SU-DHL-6 (cell line): ENCODE results near the gene CDH24.

ENCODE experiments used
- CTCF ChIP-seq: fragments of 200-600 bp; sonication (generic); IDR thresholded peaks from one replicate; pipeline ENCODE4 v1.5.1; 2017; ENCODE audit warnings: antibody characterized with exemption, mild to moderate bottlenecking, low read length, moderate library complexity; ENCODE audit not compliant: insufficient read depth, poor library complexity, severe bottlenecking
- EZH2phosphoT487 ChIP-seq: fragments of 200-600 bp; sonication (generic), shearing (Covaris generic); conservative IDR thresholded peaks from 2 replicates; pipeline ENCODE4 v1.6.1; 2018; ENCODE audit warnings: mild to moderate bottlenecking, antibody characterized with exemption, low read length, moderate library complexity, mixed read lengths

- TF ChIP-seq EZH2phosphoT487, result no peak
- peak; percentile 64 for TF ChIP-seq CTCF
These were observed 19.6 kb upstream of the CDH24 start for GRCh38 chr14:23076785-23077408.
